GM21576 (cell line): ENCODE results near the gene PCDHB1.
"Not testable (repeated sequence)": the region's sequence is repeated elsewhere in the genome, so short reads cannot be mapped to it uniquely, and the experiment has no call there.

ENCODE experiments used
- ATAC-seq: cut with Tn5 transposase; IDR thresholded peaks from one replicate; pipeline ENCODE4 v1.9.1; 2021; ENCODE audit warnings: mild to moderate bottlenecking, moderate library complexity; ENCODE audit not compliant: unreplicated experiment

Gene PCDHB1

DNA sequence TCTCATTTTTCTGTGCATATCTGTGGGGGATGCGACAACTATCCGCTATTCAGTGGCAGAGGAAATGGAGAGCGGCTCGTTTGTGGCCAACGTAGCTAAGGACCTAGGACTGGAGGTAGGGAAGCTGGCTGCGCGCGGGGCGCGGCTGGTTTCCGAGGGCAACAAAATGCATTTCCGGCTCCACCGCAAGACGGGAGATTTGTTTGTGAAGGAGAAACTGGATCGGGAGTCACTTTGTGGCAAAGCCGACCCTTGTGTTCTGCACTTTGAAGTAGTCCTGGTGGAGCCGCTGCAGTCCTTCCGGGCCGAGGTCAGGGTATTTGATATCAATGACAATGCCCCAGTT is 320 bp downstream of the PCDHB1 start:
- no peak for ATAC-seq

GRCh38 chr5:141077826-141078225 is 26.7 kb downstream of the PCDHB1 start:
- no peak for ATAC-seq

- ATAC-seq: no peak
These were observed 31.1 kb downstream of the PCDHB1 start for GRCh38 chr5:141082228-141082627.

GRCh38 chr5:141084487-141084989 is 33.4 kb downstream of the PCDHB1 start:
- no peak for ATAC-seq

GRCh38 chr5:141094481-141095262 is 43.5 kb downstream of the PCDHB1 start, which contains the start of gene PCDHB2:
Gene PCDHB2 (plus strand): TSS chr5:141094615. CDS start chr5:141094791, 176 bp downstream.
- no peak for ATAC-seq

DNA sequence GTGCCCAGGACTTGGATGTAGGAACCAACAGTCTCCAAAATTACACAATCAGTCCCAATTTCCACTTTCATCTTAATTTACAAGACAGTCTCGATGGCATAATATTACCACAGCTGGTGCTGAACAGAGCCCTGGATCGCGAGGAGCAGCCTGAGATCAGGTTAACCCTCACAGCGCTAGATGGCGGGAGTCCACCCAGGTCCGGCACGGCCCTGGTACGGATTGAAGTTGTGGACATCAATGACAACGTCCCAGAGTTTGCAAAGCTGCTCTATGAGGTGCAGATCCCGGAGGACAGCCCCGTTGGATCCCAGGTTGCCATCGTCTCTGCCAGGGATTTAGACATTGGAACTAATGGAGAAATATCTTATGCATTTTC is 44.1 kb downstream of the PCDHB1 start:
- ATAC-seq: no peak

DNA sequence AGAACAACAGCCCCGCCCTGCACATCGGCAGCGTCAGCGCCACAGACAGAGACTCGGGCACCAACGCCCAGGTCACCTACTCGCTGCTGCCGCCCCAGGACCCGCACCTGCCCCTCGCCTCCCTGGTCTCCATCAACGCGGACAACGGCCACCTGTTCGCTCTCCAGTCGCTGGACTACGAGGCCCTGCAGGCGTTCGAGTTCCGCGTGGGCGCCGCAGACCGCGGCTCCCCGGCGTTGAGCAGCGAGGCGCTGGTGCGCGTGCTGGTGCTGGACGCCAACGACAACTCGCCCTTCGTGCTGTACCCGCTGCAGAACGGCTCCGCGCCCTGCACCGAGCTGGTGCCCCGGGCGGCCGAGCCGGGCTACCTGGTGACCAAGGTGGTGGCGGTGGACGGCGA is 45.0 kb downstream of the PCDHB1 start:
- ATAC-seq: not testable (repeated sequence)

GRCh38 chr5:141096586-141096985 is 45.4 kb downstream of the PCDHB1 start:
- not testable (repeated sequence) for ATAC-seq

GRCh38 chr5:141100243-141100805 is 49.1 kb downstream of the PCDHB1 start, which contains the start of gene PCDHB3:
Gene PCDHB3 (plus strand): TSS chr5:141100473. CDS start chr5:141100650, 177 bp downstream.
- no peak for ATAC-seq

DNA sequence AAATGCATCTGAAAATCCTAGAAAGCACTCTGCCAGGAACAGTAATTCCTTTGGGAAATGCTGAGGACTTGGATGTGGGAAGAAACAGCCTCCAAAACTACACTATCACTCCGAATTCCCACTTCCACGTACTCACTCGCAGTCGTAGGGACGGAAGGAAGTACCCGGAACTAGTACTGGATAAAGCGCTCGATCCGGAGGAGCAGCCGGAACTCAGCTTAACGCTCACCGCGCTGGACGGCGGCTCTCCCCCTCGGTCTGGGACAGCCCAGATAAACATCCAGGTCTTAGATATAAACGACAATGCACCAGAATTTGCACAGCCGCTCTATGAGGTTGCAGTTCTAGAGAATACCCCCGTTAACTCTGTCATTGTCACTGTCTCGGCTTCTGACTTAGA is 49.9 kb downstream of the PCDHB1 start:
- ATAC-seq: no peak

GRCh38 chr5:141102070-141102469 is 50.9 kb downstream of the PCDHB1 start:
- not testable (repeated sequence) for ATAC-seq

DNA sequence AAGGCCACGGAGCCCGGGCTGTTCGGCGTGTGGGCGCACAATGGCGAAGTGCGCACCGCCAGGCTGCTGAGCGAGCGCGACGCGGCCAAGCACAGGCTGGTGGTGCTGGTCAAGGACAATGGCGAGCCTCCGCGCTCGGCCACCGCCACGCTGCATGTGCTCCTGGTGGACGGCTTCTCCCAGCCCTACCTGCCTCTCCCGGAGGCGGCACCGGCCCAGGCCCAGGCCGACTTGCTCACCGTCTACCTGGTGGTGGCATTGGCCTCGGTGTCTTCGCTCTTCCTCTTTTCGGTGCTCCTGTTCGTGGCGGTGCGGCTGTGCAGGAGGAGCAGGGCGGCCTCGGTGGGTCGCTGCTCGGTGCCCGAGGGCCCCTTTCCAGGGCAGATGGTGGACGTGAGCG is 51.3 kb downstream of the PCDHB1 start:
- ATAC-seq: not testable (repeated sequence)

DNA sequence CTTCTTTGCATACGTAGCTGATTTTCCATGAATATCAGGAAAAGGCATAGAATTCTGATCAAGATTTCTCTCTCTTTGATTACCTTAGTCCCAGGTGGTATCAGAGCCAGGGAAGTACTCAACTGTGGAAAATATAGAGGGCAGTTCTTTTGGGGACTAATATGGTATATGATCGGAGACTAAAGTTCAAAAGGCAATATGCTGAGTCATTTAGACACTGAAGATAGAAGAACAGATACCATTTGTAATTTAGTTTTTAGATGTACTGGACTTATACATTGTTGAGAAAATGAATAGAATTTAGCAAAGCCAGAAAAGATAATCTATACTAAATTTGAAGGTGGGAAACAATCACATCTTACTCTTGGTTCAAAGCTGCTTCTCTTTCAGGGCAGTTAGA is 54.2 kb downstream of the PCDHB1 start:
- no peak for ATAC-seq
